ENCODE results near the gene CDC42BPB. TPM values are rescaled to one million over a fixed set of nuclear protein-coding genes. Genes with fewer than 3 reads are reported as not detected.
"Not testable (repeated sequence)": the region's sequence is repeated elsewhere in the genome, so short reads cannot be mapped to it uniquely, and the experiment has no call there.

CDC42BPB gene
- total and polyA plus RNA-seq, 2 of the 4 experiments (the other 2 are of a cell fraction): 49.1 to 81.4 TPM

GRCh38 chr14:102926840-102927239 is 130.5 kb downstream of the CDC42BPB start:
- H3K79me1 ChIP-seq (ENCODE audit: low read depth in 1 of 2, low read length in 2 of 2); H4K8ac ChIP-seq (ENCODE audit: low read depth in 2 of 2, low read length in 2 of 2); in situ Hi-C loops (cut with MboI; ENCODE audit: low sequenced_read_pairs); H3K4me3 ChIP-seq (ENCODE audit: insufficient read depth, low read depth, low read length); H3K23ac ChIP-seq (ENCODE audit: low read depth, low read length); dilution Hi-C loops (cut with HindIII; ENCODE audit: low sequenced_read_pairs, unreplicated experiment); H2AFZ ChIP-seq (replicated peaks; ENCODE audit: low read length, poor library complexity); H2BK5ac ChIP-seq (ENCODE audit: low read depth, low read length, poor library complexity, severe bottlenecking); H2AK9ac ChIP-seq (replicated peaks; ENCODE audit: low read depth, low read length, poor library complexity); intact Hi-C loops (cut with micrococcal nuclease); H4K91ac ChIP-seq (ENCODE audit: insufficient read depth, low read depth, low read length); H3K14ac ChIP-seq (replicated peaks; ENCODE audit: low read depth, low read length); H2BK120ac ChIP-seq (ENCODE audit: low read depth, low read length); H3K56ac ChIP-seq (ENCODE audit: extremely low read depth, insufficient read depth, low read length); BruUV-seq (replicated peaks); H3K4me2 ChIP-seq (ENCODE audit: low read depth, low read length); H3K9ac ChIP-seq (ENCODE audit: low read depth, low read length); ATAC-seq (ENCODE audit: low read depth); H3K27ac ChIP-seq (ENCODE audit: insufficient read depth, low read length); POLR2A ChIA-PET (ENCODE audit: unreplicated experiment); H3K9me1 ChIP-seq (ENCODE audit: insufficient read depth, low read length); H4K5ac ChIP-seq (ENCODE audit: low read depth, low read length); CTCF ChIA-PET; H3K4ac ChIP-seq (ENCODE audit: low read depth, low read length); DNase-seq; H2BK20ac ChIP-seq (ENCODE audit: low read depth, low read length); H3K36me3 ChIP-seq (ENCODE audit: control insufficient read depth, insufficient read depth, low read length); H3K18ac ChIP-seq (ENCODE audit: low read depth, low read length); H2AK5ac ChIP-seq (ENCODE audit: low read depth, low read length); H3K9me3 ChIP-seq (ENCODE audit: control insufficient read depth, insufficient read depth, low read length); H2BK15ac ChIP-seq (ENCODE audit: low read depth, low read length): not testable (repeated sequence)
- H4K20me1 ChIP-seq (ENCODE audit: insufficient read depth, low read length): peaks cover 13% of the 10 kb centered on the region
- WGBS, 2 experiments (ENCODE audit: extremely low coverage in 2 of 2, insufficient read length in 1 of 2): no CpG with 5 or more reads among the region's 10 CpGs
- H3K4me1 ChIP-seq (ENCODE audit: control insufficient read depth, insufficient read depth, low read length): peaks cover 13% of the 10 kb centered on the region
- peaks cover 83% of the 10 kb centered on the region for H3K27me3 ChIP-seq (ENCODE audit: control insufficient read depth, insufficient read depth, low read length)
